Caco-2 (cell line): ENCODE results near the gene PPP1R37. TPM values are rescaled to one million over a fixed set of nuclear protein-coding genes. Genes with fewer than 3 reads are reported as not detected.

Experiments
- BruUV-seq: library from RNA; stranded (reverse); fragments of 400-500 nt; replicated peaks from 2 replicates; lab custom pipeline; 2021; lab: Mats Ljungman, UMichigan
- CTCF ChIA-PET: fragments of 300-600 bp; sonication (Branson Sonifier 250); formaldehyde crosslinking; loops from one replicate; lab custom pipeline; 2022; ENCODE audit warnings: antibody characterized with exemption; lab: Charles Lee
- POLR2A ChIA-PET: fragments of 300-600 bp; sonication (Branson Sonifier 250); formaldehyde crosslinking; loops from one replicate; lab custom pipeline; 2022; ENCODE audit warnings: antibody characterized with exemption; lab: Charles Lee
- DNase-seq, 2 experiments: peaks; one replicate each; pipeline versions ENCODE4 v3.0.0 to v3.0.0-alpha.2; 2020 to 2022
- H3K27me3 ChIP-seq: replicated peaks from 2 replicates; pipeline ENCODE4 v1.6.0; 2011; ENCODE audit warnings: low read length; ENCODE audit not compliant: control insufficient read depth, insufficient read depth
- H3K36me3 ChIP-seq: 2 replicates; pipeline ENCODE4 v1.5.1; 2011; ENCODE audit warnings: low read length; ENCODE audit not compliant: control insufficient read depth, insufficient read depth
- H3K4me1 ChIP-seq: fragments of 250-450 bp; sonication (Bioruptor Pico); 2 replicates; pipeline ENCODE4 v1.5.1; 2020; ENCODE audit warnings: mild to moderate bottlenecking
- H3K4me3 ChIP-seq: 2 replicates; pipeline ENCODE4 v1.5.1; 2011; ENCODE audit warnings: low read depth, mild to moderate bottlenecking, control low read depth, low read length
- H3K9me3 ChIP-seq: fragments of 250-450 bp; sonication (Bioruptor Pico); 2 replicates; pipeline ENCODE4 v1.5.1; 2020; ENCODE audit warnings: mild to moderate bottlenecking, moderate library complexity
- H3K27ac Mint-ChIP-seq: one replicate; pipeline ENCODE4 v1.8.0; 2022; ENCODE audit warnings: mixed read lengths; ENCODE audit not compliant: unreplicated experiment
- H3K27me3 Mint-ChIP-seq: one replicate; pipeline ENCODE4 v1.8.0; 2022; ENCODE audit warnings: mixed read lengths; ENCODE audit not compliant: insufficient read depth, unreplicated experiment
- H3K36me3 Mint-ChIP-seq: one replicate; pipeline ENCODE4 v1.8.0; 2022; ENCODE audit warnings: mild to moderate bottlenecking, mixed read lengths; ENCODE audit not compliant: insufficient read depth, unreplicated experiment
- H3K4me1 Mint-ChIP-seq: one replicate; pipeline ENCODE4 v1.8.0; 2022; ENCODE audit warnings: low read depth, mixed read lengths; ENCODE audit not compliant: unreplicated experiment
- H3K4me3 Mint-ChIP-seq: one replicate; pipeline ENCODE4 v1.8.0; 2022; ENCODE audit warnings: mild to moderate bottlenecking, moderate library complexity, mixed read lengths; ENCODE audit not compliant: unreplicated experiment
- H3K9me3 Mint-ChIP-seq: one replicate; pipeline ENCODE4 v1.8.0; 2022; ENCODE audit warnings: mixed read lengths; ENCODE audit not compliant: unreplicated experiment
- CTCF ChIP-seq, 2 experiments: fragments of 200-600 bp in 1 of 2; IDR thresholded peaks; 1 replicate in 1 of 2; 2 replicates in 1 of 2; pipeline versions ENCODE4 v1.5.1 to v1.8.0; 2011 to 2022; ENCODE audit warnings: antibody characterized with exemption in 1 of 2, control low read depth in 1 of 2, inconsistent platforms in 1 of 2, low read depth in 1 of 2, low read length in 1 of 2, mild to moderate bottlenecking in 1 of 2, moderate library complexity in 1 of 2; ENCODE audit not compliant: insufficient read depth in 1 of 2, severe bottlenecking in 1 of 2, unreplicated experiment in 1 of 2
- intact Hi-C: fragments of 100-400 bp; cut with micrococcal nuclease; formaldehyde crosslinking; loops from one replicate; pipeline ENCODE4 v1.10.0; 2022; ENCODE audit not compliant: unreplicated experiment
- total RNA-seq: library from RNA; stranded (reverse); gene quantifications from 2 replicates; pipeline ENCODE4 v1.2.3, GENCODE V29; 2022

The PPP1R37 gene
- total RNA-seq, 1 experiment from 2014 or later, result 42.1 TPM

GRCh38 chr19:45142016-45142725 lies 49.2 kb downstream of the PPP1R37 start:
- intact Hi-C loops, result no loop called here
- no TSS peak for BruUV-seq
- no peaks in the 10 kb centered on the region for H3K4me1 Mint-ChIP-seq
- H3K4me1 ChIP-seq, result no peaks in the 10 kb centered on the region
- no peak for TF ChIP-seq CTCF (IDR thresholded peaks at IDR 0.05; ENCODE audit: insufficient read depth in 1 of 2, low read depth in 1 of 2, low read length in 1 of 2, severe bottlenecking in 1 of 2, unreplicated experiment in 1 of 2)
- ChIA-PET POLR2A (no interaction called here), CTCF (no interaction called here)
- H3K4me3 Mint-ChIP-seq, result no peak overlapping the region
- peaks cover 3% of the 10 kb centered on the region for H3K36me3 ChIP-seq
- H3K27ac Mint-ChIP-seq, result no peak overlapping the region
- no peaks in the 10 kb centered on the region for H3K9me3 Mint-ChIP-seq
- no peaks in the 10 kb centered on the region for H3K27me3 Mint-ChIP-seq
- H3K9me3 ChIP-seq, result no peaks in the 10 kb centered on the region
- no peak overlapping the region for H3K4me3 ChIP-seq
- H3K27me3 ChIP-seq, result no peaks in the 10 kb centered on the region
- H3K36me3 Mint-ChIP-seq, result peaks cover 52% of the 10 kb centered on the region
- DNase-seq, result no peak

GRCh38 chr19:45142726-45143110 lies 49.7 kb downstream of the PPP1R37 start:
- no peaks in the 10 kb centered on the region for H3K9me3 ChIP-seq
- no peaks in the 10 kb centered on the region for H3K27me3 ChIP-seq
- peak overlapping the region; percentile 22 for H3K27ac Mint-ChIP-seq
- no TSS peak for BruUV-seq
- no peaks in the 10 kb centered on the region for H3K4me1 Mint-ChIP-seq
- ChIA-PET POLR2A (no interaction called here), CTCF (no interaction called here)
- no peak for TF ChIP-seq CTCF (IDR thresholded peaks at IDR 0.05; ENCODE audit: insufficient read depth in 1 of 2, low read depth in 1 of 2, low read length in 1 of 2, severe bottlenecking in 1 of 2, unreplicated experiment in 1 of 2)
- intact Hi-C loops, result no loop called here
- H3K36me3 ChIP-seq, result peaks cover 3% of the 10 kb centered on the region
- H3K4me3 Mint-ChIP-seq, result no peak overlapping the region
- no peak overlapping the region for H3K4me3 ChIP-seq
- no peaks in the 10 kb centered on the region for H3K4me1 ChIP-seq
- H3K9me3 Mint-ChIP-seq, result no peaks in the 10 kb centered on the region
- no peaks in the 10 kb centered on the region for H3K27me3 Mint-ChIP-seq
- H3K36me3 Mint-ChIP-seq, result peaks cover 49% of the 10 kb centered on the region
- DNase-seq, result no peak

- Histone ChIP-seq H3K4me1 (no peaks in the 10 kb centered on the region), H3K36me3 (peaks cover 3% of the 10 kb centered on the region)
- CTCF ChIA-PET, result interaction anchor here (0.6 kb wide), 1 partner anchor 56 kb away, joined by 4 read pairs; no protein-coding TSS in a partner anchor
Observed at GRCh38 chr19:45144431-45145269, 51.7 kb downstream of the PPP1R37 start.

More at GRCh38 chr19:45144431-45145269, 51.7 kb downstream of the PPP1R37 start:
- DNase-seq, result no peak
- no peak overlapping the region for H3K4me3 ChIP-seq
- H3K27me3 Mint-ChIP-seq, result no peaks in the 10 kb centered on the region
- no peaks in the 10 kb centered on the region for H3K9me3 ChIP-seq
- POLR2A ChIA-PET, result no interaction called here
- H3K4me1 Mint-ChIP-seq, result no peaks in the 10 kb centered on the region
- no peak for TF ChIP-seq CTCF (IDR thresholded peaks at IDR 0.05; ENCODE audit: insufficient read depth in 1 of 2, low read depth in 1 of 2, low read length in 1 of 2, severe bottlenecking in 1 of 2, unreplicated experiment in 1 of 2)
- intact Hi-C loops, result no loop called here
- peaks cover 49% of the 10 kb centered on the region for H3K36me3 Mint-ChIP-seq
- no TSS peak for BruUV-seq
- no peaks in the 10 kb centered on the region for H3K9me3 Mint-ChIP-seq
- H3K4me3 Mint-ChIP-seq, result no peak overlapping the region
- H3K27ac Mint-ChIP-seq, result no peak overlapping the region
- no peaks in the 10 kb centered on the region for H3K27me3 ChIP-seq
